ENCODE measurements around the gene PLXNA1.

GRCh38 chr3:127016461-127016860 is 33.5 kb downstream of the PLXNA1 start:
- TF ChIP-seq POLR2A (IDR thresholded peaks at IDR 0.05; ENCODE audit: low read depth, low read length), result no peak
- TF ChIP-seq TAF1 (IDR thresholded peaks at IDR 0.05; ENCODE audit: low read depth, low read length), result no peak
- no peak for TF ChIP-seq POLR2AphosphoS5 (IDR thresholded peaks at IDR 0.05; ENCODE audit: low read depth, low read length)
- TF ChIP-seq POU2F2 (IDR thresholded peaks at IDR 0.05; ENCODE audit: low read depth, low read length), result no peak

Data from GM12891 (cell line).